ENCODE data around the gene NUP210.

GRCh38 chr3:13394363-13394762 is 25.8 kb downstream of the NUP210 start:
- TF ChIP-seq CTCF (conservative IDR thresholded peaks at IDR 0.05; ENCODE audit: low read depth, low read length) (no peak), EZH2phosphoT487 (IDR thresholded peaks at IDR 0.05; ENCODE audit: borderline replicate concordance, low read length) (no peak), EZH2 (IDR thresholded peaks at IDR 0.05; ENCODE audit: low read length, unreplicated experiment) (no peak)
